Nephron (organoid): ENCODE measurements around the gene GMPPA.

Experiments
- H3K27ac Mint-ChIP-seq, 3 experiments: 2 replicates each; pipeline ENCODE4 v1.8.0; 2020; ENCODE audit warnings: mixed read lengths in 3 of 3, mild to moderate bottlenecking in 2 of 3, moderate library complexity in 1 of 3
- H3K27me3 Mint-ChIP-seq: 2 replicates; pipeline ENCODE4 v1.8.0; 2021; ENCODE audit warnings: low read depth, mild to moderate bottlenecking, moderate library complexity, mixed read lengths
- H3K36me3 Mint-ChIP-seq: 2 replicates; pipeline ENCODE4 v1.8.0; 2020; ENCODE audit warnings: low read depth, mixed read lengths
- H3K4me1 Mint-ChIP-seq: 2 replicates; pipeline ENCODE4 v1.8.0; 2020; ENCODE audit warnings: mixed read lengths
- H3K4me3 Mint-ChIP-seq, 3 experiments: 2 replicates each; pipeline ENCODE4 v1.8.0; 2020; ENCODE audit warnings: mild to moderate bottlenecking in 3 of 3, mixed read lengths in 3 of 3, moderate library complexity in 2 of 3
- H3K9me3 Mint-ChIP-seq: 2 replicates; pipeline ENCODE4 v1.8.0; 2020; ENCODE audit warnings: mixed read lengths
- CTCF ChIP-seq, 3 experiments: fragments of 200-600 bp; sonication (generic); IDR thresholded peaks; one replicate each; pipeline ENCODE4 v1.5.0; 2021; ENCODE audit warnings: antibody characterized with exemption in 3 of 3; ENCODE audit not compliant: unreplicated experiment in 3 of 3

The GMPPA gene

GRCh38 chr2:219545943-219546352, 47.3 kb downstream of the GMPPA start:
- TF ChIP-seq CTCF (IDR thresholded peaks at IDR 0.05; ENCODE audit: unreplicated experiment in 3 of 3), result no peak
- Mint-ChIP-seq H3K4me1 (peaks cover 37% of the 10 kb centered on the region), H3K27ac (peak overlapping the region in 1 of 3 experiments; percentile 1), H3K36me3 (peaks cover 15% of the 10 kb centered on the region), H3K9me3 (no peaks in the 10 kb centered on the region), H3K4me3 (peak overlapping the region; percentile 43 to 66 (median 63)), H3K27me3 (peaks cover 18% of the 10 kb centered on the region)

GRCh38 chr2:219547621-219548020, 48.9 kb downstream of the GMPPA start:
- Mint-ChIP-seq H3K9me3 (no peaks in the 10 kb centered on the region), H3K36me3 (peaks cover 10% of the 10 kb centered on the region), H3K27ac (no peak overlapping the region), H3K4me1 (peaks cover 30% of the 10 kb centered on the region), H3K4me3 (no peak overlapping the region), H3K27me3 (peaks cover 21% of the 10 kb centered on the region)
- TF ChIP-seq CTCF (IDR thresholded peaks at IDR 0.05; ENCODE audit: unreplicated experiment in 3 of 3), result no peak

GRCh38 chr2:219548990-219549389, 50.3 kb downstream of the GMPPA start:
- Mint-ChIP-seq H3K4me1 (peaks cover 26% of the 10 kb centered on the region), H3K27ac (no peak overlapping the region), H3K4me3 (peak overlapping the region in 2 of 3 experiments; percentile 3 to 40), H3K36me3 (peaks cover 11% of the 10 kb centered on the region), H3K27me3 (peaks cover 28% of the 10 kb centered on the region), H3K9me3 (no peaks in the 10 kb centered on the region)
- TF ChIP-seq CTCF (IDR thresholded peaks at IDR 0.05; ENCODE audit: unreplicated experiment in 3 of 3), result no peak

GRCh38 chr2:219549619-219550018, 50.9 kb downstream of the GMPPA start:
- peak overlapping the region in 2 of 3 experiments; percentile 20 to 36 for H3K4me3 Mint-ChIP-seq
- peaks cover 21% of the 10 kb centered on the region for H3K4me1 Mint-ChIP-seq
- no peaks in the 10 kb centered on the region for H3K9me3 Mint-ChIP-seq
- peaks cover 26% of the 10 kb centered on the region for H3K27me3 Mint-ChIP-seq
- H3K27ac Mint-ChIP-seq, result no peak overlapping the region
- TF ChIP-seq CTCF (IDR thresholded peaks at IDR 0.05; ENCODE audit: unreplicated experiment in 3 of 3), result no peak
- H3K36me3 Mint-ChIP-seq, result peaks cover 15% of the 10 kb centered on the region

GRCh38 chr2:219551441-219552381, 53.0 kb downstream of the GMPPA start:
- no peak for TF ChIP-seq CTCF (IDR thresholded peaks at IDR 0.05; ENCODE audit: unreplicated experiment in 3 of 3)
- Mint-ChIP-seq H3K36me3 (peaks cover 16% of the 10 kb centered on the region), H3K27ac (no peak overlapping the region), H3K4me3 (peak overlapping the region; percentile 83 to 89 (median 86)), H3K27me3 (peaks cover 17% of the 10 kb centered on the region), H3K4me1 (peaks cover 5% of the 10 kb centered on the region), H3K9me3 (no peaks in the 10 kb centered on the region)
